ENCODE results near the gene SMAD1.

DNA sequence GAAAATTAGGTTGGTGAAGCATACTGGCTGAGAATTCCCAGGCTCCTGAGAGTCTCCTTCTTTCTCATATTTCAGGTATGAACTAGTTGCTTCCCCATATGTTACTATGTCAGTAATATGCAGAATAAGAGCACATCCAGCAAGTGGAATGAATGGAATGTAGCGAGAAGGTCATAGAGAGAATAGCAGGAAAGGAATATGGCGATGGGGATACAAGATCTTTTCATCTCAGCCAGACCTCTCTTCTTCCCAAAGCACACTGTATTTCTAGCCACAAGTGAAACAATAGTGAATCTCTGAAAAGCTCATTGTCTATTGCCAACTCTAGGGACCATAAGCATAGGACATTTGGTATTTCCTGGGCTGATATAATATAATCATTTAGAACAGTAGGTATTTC, 82.9 kb downstream of the SMAD1 start:
- TF ChIP-seq NRF1 (IDR thresholded peaks at IDR 0.05; ENCODE audit: low read depth, low read length) = no peak
- no peak for TF ChIP-seq SMC3 (IDR thresholded peaks at IDR 0.05; ENCODE audit: low read depth, low read length)
- no peak for TF ChIP-seq CHD2 (IDR thresholded peaks at IDR 0.05; ENCODE audit: low read length, partially characterized antibody)
- no peak for TF ChIP-seq TCF12 (IDR thresholded peaks at IDR 0.05)

Measured in SK-N-SH (cell line).